ENCODE measurements around the gene ANGPTL3.

- TF ChIP-seq CTCF (IDR thresholded peaks at IDR 0.05): no peak
- no peak for TF ChIP-seq POLR2A (IDR thresholded peaks at IDR 0.05)
These were observed 31.2 kb downstream of the ANGPTL3 start for GRCh38 chr1:62628506-62628905.
